GM12878 (cell line): ENCODE measurements around the gene PAPPA. TPM values are rescaled to one million over a fixed set of nuclear protein-coding genes. Genes with fewer than 3 reads are reported as not detected.

Experiments
- ATAC-seq: fragments of 200-7000 bp; cut with Tn5 transposase; 3 replicates; pipeline ENCODE4 v1.9.1; 2020; ENCODE audit warnings: mild to moderate bottlenecking, moderate library complexity
- BruUV-seq: library from RNA; stranded (reverse); fragments of 400-500 nt; replicated peaks from 2 replicates; lab custom pipeline; 2021; lab: Mats Ljungman, UMichigan
- CTCF ChIA-PET: fragments of 300-600 bp; sonication (Branson Sonifier 250); formaldehyde crosslinking; extraction: SDS; loops from one replicate; lab custom pipeline; 2021; ENCODE audit warnings: inconsistent platforms; lab: Yijun Ruan, JAX
- POLR2A ChIA-PET: fragments of 350-600 bp; formaldehyde crosslinking; extraction: SDS; loops from one replicate; lab custom pipeline; 2021; ENCODE audit warnings: inconsistent platforms; lab: Charles Lee
- RAD21 ChIA-PET: fragments of 300-600 bp; sonication (Branson Sonifier 250); formaldehyde crosslinking; loops from one replicate; lab custom pipeline; 2023; ENCODE audit warnings: antibody characterized with exemption; ENCODE audit not compliant: unreplicated experiment; lab: Charles Lee
- SMC1A ChIA-PET: fragments of 300-600 bp; sonication (Branson Sonifier 250); formaldehyde crosslinking; loops from one replicate; lab custom pipeline; 2023; ENCODE audit not compliant: unreplicated experiment, uncharacterized antibody; lab: Charles Lee
- DNase-seq: peaks from one replicate; pipeline ENCODE4 v3.0.0-alpha.2; 2011; ENCODE audit warnings: low read depth, low spot score
- FAIRE-seq: peaks from 3 replicates; lab custom pipeline; 2011; peaks lifted over from hg19 to GRCh38; lab: Jason Lieb, UNC
- H2AFZ ChIP-seq: 2 replicates; pipeline ENCODE4 v1.6.0; 2011; ENCODE audit warnings: low read depth, low read length, control low read depth; ENCODE audit not compliant: control insufficient read depth
- H3K27ac ChIP-seq: 2 replicates; pipeline ENCODE4 v1.5.1; 2011; ENCODE audit warnings: control low read depth; ENCODE audit not compliant: control insufficient read depth, insufficient read depth
- H3K27me3 ChIP-seq, 2 experiments: replicated peaks in 1 of 2; 2 replicates each; pipeline versions ENCODE4 v1.6.0 to v1.6.1; 2011; ENCODE audit warnings: low read length in 1 of 2; ENCODE audit not compliant: control insufficient read depth in 2 of 2, insufficient read depth in 2 of 2
- H3K36me3 ChIP-seq, 2 experiments: 2 replicates each; pipeline ENCODE4 v1.5.1; 2011; ENCODE audit warnings: low read length in 1 of 2; ENCODE audit not compliant: control insufficient read depth in 2 of 2, insufficient read depth in 2 of 2
- H3K4me1 ChIP-seq: 2 replicates; pipeline ENCODE4 v1.6.1; 2011; ENCODE audit warnings: mild to moderate bottlenecking, low read length, moderate library complexity, mixed read lengths; ENCODE audit not compliant: control insufficient read depth, insufficient read depth
- H3K4me2 ChIP-seq: 2 replicates; pipeline ENCODE4 v1.6.0; 2011; ENCODE audit warnings: control low read depth; ENCODE audit not compliant: control insufficient read depth, insufficient read depth
- H3K4me3 ChIP-seq: fragments of 200-600 bp; sonication (generic); 2 replicates; pipeline ENCODE4 v1.5.1; 2016
- H3K79me2 ChIP-seq: 2 replicates; pipeline ENCODE4 v1.6.0; 2011; ENCODE audit warnings: low read length; ENCODE audit not compliant: control insufficient read depth, insufficient read depth
- H3K9ac ChIP-seq: 2 replicates; pipeline ENCODE4 v1.8.0; 2011; ENCODE audit warnings: low read length, control low read depth, mixed read lengths; ENCODE audit not compliant: control insufficient read depth, insufficient read depth
- H3K9me3 ChIP-seq: replicated peaks from 3 replicates; pipeline ENCODE4 v1.5.1; 2011; ENCODE audit warnings: mild to moderate bottlenecking, low read length; ENCODE audit not compliant: control insufficient read depth, insufficient read depth
- H4K20me1 ChIP-seq: 2 replicates; pipeline ENCODE4 v1.6.0; 2011; ENCODE audit not compliant: control insufficient read depth, insufficient read depth
- ATF7 ChIP-seq: fragments of 450-650 bp; IDR thresholded peaks from 2 replicates; pipeline ENCODE4 v1.6.1; 2016; ENCODE audit warnings: low read depth, mild to moderate bottlenecking
- BACH1 ChIP-seq: fragments of 450-650 bp; IDR thresholded peaks from 2 replicates; pipeline ENCODE4 v1.6.1; 2017; ENCODE audit warnings: mild to moderate bottlenecking, borderline replicate concordance
- EZH2 ChIP-seq: IDR thresholded peaks from 2 replicates; pipeline ENCODE4 v1.6.1; 2012; ENCODE audit warnings: low read depth, mild to moderate bottlenecking, control low read depth, inconsistent platforms, low read length, borderline replicate concordance; ENCODE audit not compliant: control insufficient read depth
- FOS ChIP-seq: IDR thresholded peaks from 3 replicates; pipeline ENCODE4 v1.6.1; 2011; ENCODE audit warnings: borderline replicate concordance; ENCODE audit not compliant: insufficient read length; ENCODE audit errors: extremely low read depth
- GABPA ChIP-seq: IDR thresholded peaks from 2 replicates; pipeline ENCODE4 v1.6.1; 2014; ENCODE audit warnings: antibody characterized with exemption, low read depth, mild to moderate bottlenecking, inconsistent platforms
- HCFC1 ChIP-seq: fragments of 150-350 bp; IDR thresholded peaks from 2 replicates; pipeline ENCODE4 v1.6.1; 2014; ENCODE audit warnings: low read length
- HDAC2 ChIP-seq: fragments of 200-600 bp; sonication (generic); IDR thresholded peaks from 2 replicates; pipeline ENCODE4 v1.6.1; 2017
- KDM1A ChIP-seq: fragments of 200-600 bp; sonication (generic); IDR thresholded peaks from 2 replicates; pipeline ENCODE4 v1.6.1; 2016; ENCODE audit warnings: borderline replicate concordance
- MYC ChIP-seq: IDR thresholded peaks from 2 replicates; pipeline ENCODE4 v1.6.1; 2011; ENCODE audit warnings: mild to moderate bottlenecking, low read length, moderate library complexity, inconsistent platforms; ENCODE audit not compliant: insufficient read depth, insufficient replicate concordance, insufficient read length, severe bottlenecking
- NFXL1 ChIP-seq: fragments of 450-650 bp; IDR thresholded peaks from 2 replicates; pipeline ENCODE4 v1.6.1; 2017; ENCODE audit warnings: antibody characterized with exemption, mild to moderate bottlenecking, borderline replicate concordance
- RELA ChIP-seq: fragments of 450-650 bp; IDR thresholded peaks from 2 replicates; pipeline ENCODE4 v1.8.0; 2014; ENCODE audit warnings: borderline replicate concordance; ENCODE audit not compliant: partially characterized antibody
- SIX5 ChIP-seq: IDR thresholded peaks from 2 replicates; pipeline ENCODE4 v1.6.1; 2011; ENCODE audit warnings: mild to moderate bottlenecking, low read depth, low read length, moderate library complexity; ENCODE audit not compliant: severe bottlenecking
- SMAD1 ChIP-seq: fragments of 450-650 bp; IDR thresholded peaks from 2 replicates; pipeline ENCODE4 v1.6.1; 2018; ENCODE audit warnings: mild to moderate bottlenecking, low read depth; ENCODE audit not compliant: partially characterized antibody
- SMAD5 ChIP-seq: IDR thresholded peaks from 2 replicates; pipeline ENCODE4 v1.6.1; 2016; ENCODE audit warnings: antibody characterized with exemption, low read depth
- TAF1 ChIP-seq: IDR thresholded peaks from 2 replicates; pipeline ENCODE4 v1.6.1; 2011; ENCODE audit warnings: mild to moderate bottlenecking, low read depth, low read length, borderline replicate concordance
- WGBS: methylation state at CpG from one replicate; pipeline ENCODE4 v1.1.6; 2016; ENCODE audit warnings: low lambda C conversion rate; ENCODE audit not compliant: insufficient replicate concordance, insufficient coverage; ENCODE audit errors: missing lambda C conversion rate; 5-methylcytosine and 5-hydroxymethylcytosine counted together
- in situ Hi-C: fragments of 300-500 bp; cut with MboI; formaldehyde crosslinking; loops from 9 replicates; pipeline ENCODE4 v1.14.3; 2018; ENCODE audit warnings: mixed read lengths
- intact Hi-C: fragments of 100-400 bp; cut with micrococcal nuclease; formaldehyde crosslinking; loops from one replicate; pipeline ENCODE4 v1.14.2; 2022; ENCODE audit not compliant: unreplicated experiment
- polyA plus RNA-seq, 11 experiments: library from polyadenylated mRNA; depleted of rRNA in 4 of 11; unstranded in 6 of 11; stranded (reverse) in 5 of 11; fragments of >200 nt; fragmentation: Nextera tagmentation in 4 of 11; fragmentation: Illumina TruSeq in 1 of 11; extraction: Ambion mirVana in 4 of 11; extraction: Trizol in 1 of 11; gene quantifications; 1 replicate in 1 of 11; 2 replicates in 10 of 11; pipeline versions ENCODE4 v1.2.1 to v1.2.3, GENCODE V29; 2011 to 2016; ENCODE audit warnings: inconsistent platforms in 2 of 11, missing spikeins in 2 of 11, low read depth in 1 of 11
- total RNA-seq, 4 experiments: library from RNA; depleted of rRNA in 3 of 4; stranded (reverse); fragments of >200 nt in 3 of 4; fragmentation: Illumina TruSeq in 1 of 4; extraction: Trizol in 1 of 4; gene quantifications; 2 replicates each; pipeline versions ENCODE4 v1.2.1 to v1.2.3, GENCODE V29; 2013 to 2021
- TF ChIP-seq, protein P1 (sequence below): fragments of 150-350 bp; IDR thresholded peaks from 2 replicates; pipeline ENCODE4 v1.6.1; 2016; ENCODE audit warnings: low read depth, low read length
- TF ChIP-seq, protein P2 (sequence below): fragments of 450-650 bp; formaldehyde crosslinking; IDR thresholded peaks from 2 replicates; pipeline ENCODE4 v1.4.0; 2020; ENCODE audit warnings: mild to moderate bottlenecking, moderate library complexity

Gene PAPPA
- total and polyA plus RNA-seq, 10 of the 15 experiments (the other 5 are each of a cell fraction or from before 2014, with no cell fraction given): under 0.01 to 0.19 (median 0.02) TPM; not detected in 4

DNA sequence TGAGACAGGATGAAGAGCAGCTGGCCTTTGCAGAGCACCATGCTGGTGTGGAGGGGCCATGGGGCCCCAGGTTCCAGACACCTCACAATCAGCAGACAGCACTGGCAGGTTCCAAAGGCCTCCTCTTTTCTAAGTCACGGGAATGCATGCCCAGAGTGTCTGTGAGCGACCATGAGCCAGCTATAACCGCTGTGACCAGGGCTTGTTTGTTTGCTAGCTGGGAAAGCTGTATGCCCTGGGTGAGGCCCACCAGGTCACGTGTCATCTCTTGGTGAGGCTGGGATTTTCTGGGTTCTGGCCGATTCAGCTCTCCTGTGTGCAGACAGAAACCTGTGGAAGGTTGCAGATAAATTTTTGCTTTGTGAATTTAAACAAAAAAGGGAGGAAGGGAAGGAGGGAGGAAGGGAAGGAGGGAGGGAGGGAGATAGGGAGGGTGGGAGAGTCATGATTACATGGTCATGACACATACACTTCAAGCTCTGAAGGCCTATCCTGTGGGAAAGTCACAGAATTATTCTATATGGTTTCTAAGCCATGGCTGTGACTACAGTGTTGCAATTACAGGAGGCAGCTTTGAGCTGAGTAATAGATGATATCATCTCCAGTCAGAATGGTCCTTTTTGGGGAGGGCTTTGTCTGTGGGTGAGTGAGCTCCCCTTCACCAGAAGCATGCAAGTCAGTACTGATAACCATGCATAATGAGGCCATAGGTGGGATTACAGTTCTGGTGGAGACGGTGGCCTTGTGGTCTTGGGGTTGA, 37.2 kb downstream of the PAPPA start:
- BruUV-seq: no TSS peak
- Histone ChIP-seq H3K36me3 (no peaks in the 10 kb centered on the region), H2AFZ (no peak overlapping the region), H3K27ac (no peak overlapping the region), H3K4me3 (no peak overlapping the region), H3K4me2 (no peak overlapping the region), H3K4me1 (no peaks in the 10 kb centered on the region), H3K27me3 (no peaks in the 10 kb centered on the region), H3K79me2 (no peaks in the 10 kb centered on the region), H3K9me3 (no peaks in the 10 kb centered on the region), H4K20me1 (no peaks in the 10 kb centered on the region), H3K9ac (no peak overlapping the region)
- in situ Hi-C loops: no loop called here
- TF ChIP-seq SMAD5: no peak
- TF ChIP-seq FOS: no peak
- TF ChIP-seq TAF1: no peak
- TF ChIP-seq EZH2: no peak
- TF ChIP-seq HCFC1: no peak
- no peak for TF ChIP-seq RELA
- TF ChIP-seq BACH1: no peak
- no peak for TF ChIP-seq NFXL1
- TF ChIP-seq MYC: no peak
- no peak for TF ChIP-seq SMAD1
- no peak for TF ChIP-seq GABPA
- TF ChIP-seq KDM1A: no peak
- TF ChIP-seq ATF7: no peak
- no peak for TF ChIP-seq HDAC2
- no peak for TF ChIP-seq SIX5
- TF ChIP-seq, protein P1, sequence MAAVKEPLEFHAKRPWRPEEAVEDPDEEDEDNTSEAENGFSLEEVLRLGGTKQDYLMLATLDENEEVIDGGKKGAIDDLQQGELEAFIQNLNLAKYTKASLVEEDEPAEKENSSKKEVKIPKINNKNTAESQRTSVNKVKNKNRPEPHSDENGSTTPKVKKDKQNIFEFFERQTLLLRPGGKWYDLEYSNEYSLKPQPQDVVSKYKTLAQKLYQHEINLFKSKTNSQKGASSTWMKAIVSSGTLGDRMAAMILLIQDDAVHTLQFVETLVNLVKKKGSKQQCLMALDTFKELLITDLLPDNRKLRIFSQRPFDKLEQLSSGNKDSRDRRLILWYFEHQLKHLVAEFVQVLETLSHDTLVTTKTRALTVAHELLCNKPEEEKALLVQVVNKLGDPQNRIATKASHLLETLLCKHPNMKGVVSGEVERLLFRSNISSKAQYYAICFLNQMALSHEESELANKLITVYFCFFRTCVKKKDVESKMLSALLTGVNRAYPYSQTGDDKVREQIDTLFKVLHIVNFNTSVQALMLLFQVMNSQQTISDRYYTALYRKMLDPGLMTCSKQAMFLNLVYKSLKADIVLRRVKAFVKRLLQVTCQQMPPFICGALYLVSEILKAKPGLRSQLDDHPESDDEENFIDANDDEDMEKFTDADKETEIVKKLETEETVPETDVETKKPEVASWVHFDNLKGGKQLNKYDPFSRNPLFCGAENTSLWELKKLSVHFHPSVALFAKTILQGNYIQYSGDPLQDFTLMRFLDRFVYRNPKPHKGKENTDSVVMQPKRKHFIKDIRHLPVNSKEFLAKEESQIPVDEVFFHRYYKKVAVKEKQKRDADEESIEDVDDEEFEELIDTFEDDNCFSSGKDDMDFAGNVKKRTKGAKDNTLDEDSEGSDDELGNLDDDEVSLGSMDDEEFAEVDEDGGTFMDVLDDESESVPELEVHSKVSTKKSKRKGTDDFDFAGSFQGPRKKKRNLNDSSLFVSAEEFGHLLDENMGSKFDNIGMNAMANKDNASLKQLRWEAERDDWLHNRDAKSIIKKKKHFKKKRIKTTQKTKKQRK: no peak
- TF ChIP-seq, protein P2, sequence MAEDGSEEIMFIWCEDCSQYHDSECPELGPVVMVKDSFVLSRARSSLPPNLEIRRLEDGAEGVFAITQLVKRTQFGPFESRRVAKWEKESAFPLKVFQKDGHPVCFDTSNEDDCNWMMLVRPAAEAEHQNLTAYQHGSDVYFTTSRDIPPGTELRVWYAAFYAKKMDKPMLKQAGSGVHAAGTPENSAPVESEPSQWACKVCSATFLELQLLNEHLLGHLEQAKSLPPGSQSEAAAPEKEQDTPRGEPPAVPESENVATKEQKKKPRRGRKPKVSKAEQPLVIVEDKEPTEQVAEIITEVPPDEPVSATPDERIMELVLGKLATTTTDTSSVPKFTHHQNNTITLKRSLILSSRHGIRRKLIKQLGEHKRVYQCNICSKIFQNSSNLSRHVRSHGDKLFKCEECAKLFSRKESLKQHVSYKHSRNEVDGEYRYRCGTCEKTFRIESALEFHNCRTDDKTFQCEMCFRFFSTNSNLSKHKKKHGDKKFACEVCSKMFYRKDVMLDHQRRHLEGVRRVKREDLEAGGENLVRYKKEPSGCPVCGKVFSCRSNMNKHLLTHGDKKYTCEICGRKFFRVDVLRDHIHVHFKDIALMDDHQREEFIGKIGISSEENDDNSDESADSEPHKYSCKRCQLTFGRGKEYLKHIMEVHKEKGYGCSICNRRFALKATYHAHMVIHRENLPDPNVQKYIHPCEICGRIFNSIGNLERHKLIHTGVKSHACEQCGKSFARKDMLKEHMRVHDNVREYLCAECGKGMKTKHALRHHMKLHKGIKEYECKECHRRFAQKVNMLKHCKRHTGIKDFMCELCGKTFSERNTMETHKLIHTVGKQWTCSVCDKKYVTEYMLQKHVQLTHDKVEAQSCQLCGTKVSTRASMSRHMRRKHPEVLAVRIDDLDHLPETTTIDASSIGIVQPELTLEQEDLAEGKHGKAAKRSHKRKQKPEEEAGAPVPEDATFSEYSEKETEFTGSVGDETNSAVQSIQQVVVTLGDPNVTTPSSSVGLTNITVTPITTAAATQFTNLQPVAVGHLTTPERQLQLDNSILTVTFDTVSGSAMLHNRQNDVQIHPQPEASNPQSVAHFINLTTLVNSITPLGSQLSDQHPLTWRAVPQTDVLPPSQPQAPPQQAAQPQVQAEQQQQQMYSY (CRISPR knock-in tag): no peak
- intact Hi-C loops: no loop called here
- FAIRE-seq: no peak
- 1% methylated on average over 6 of the region's 6 CpGs for WGBS
- ChIA-PET RAD21 (no interaction called here), POLR2A (interaction anchor here (0.6 kb wide), 1 partner anchor 278 kb away, joined by 4 read pairs; no protein-coding TSS in a partner anchor), SMC1A (no interaction called here), CTCF (no interaction called here)
- no peak for DNase-seq
- ATAC-seq: no peak
